HG02870 (cell line): ENCODE results near the gene VASP.

ENCODE experiments used
- ATAC-seq: cut with Tn5 transposase; IDR thresholded peaks from one replicate; pipeline ENCODE4 v1.9.1; 2021; ENCODE audit warnings: mild to moderate bottlenecking, moderate library complexity; ENCODE audit not compliant: unreplicated experiment

Gene VASP

DNA sequence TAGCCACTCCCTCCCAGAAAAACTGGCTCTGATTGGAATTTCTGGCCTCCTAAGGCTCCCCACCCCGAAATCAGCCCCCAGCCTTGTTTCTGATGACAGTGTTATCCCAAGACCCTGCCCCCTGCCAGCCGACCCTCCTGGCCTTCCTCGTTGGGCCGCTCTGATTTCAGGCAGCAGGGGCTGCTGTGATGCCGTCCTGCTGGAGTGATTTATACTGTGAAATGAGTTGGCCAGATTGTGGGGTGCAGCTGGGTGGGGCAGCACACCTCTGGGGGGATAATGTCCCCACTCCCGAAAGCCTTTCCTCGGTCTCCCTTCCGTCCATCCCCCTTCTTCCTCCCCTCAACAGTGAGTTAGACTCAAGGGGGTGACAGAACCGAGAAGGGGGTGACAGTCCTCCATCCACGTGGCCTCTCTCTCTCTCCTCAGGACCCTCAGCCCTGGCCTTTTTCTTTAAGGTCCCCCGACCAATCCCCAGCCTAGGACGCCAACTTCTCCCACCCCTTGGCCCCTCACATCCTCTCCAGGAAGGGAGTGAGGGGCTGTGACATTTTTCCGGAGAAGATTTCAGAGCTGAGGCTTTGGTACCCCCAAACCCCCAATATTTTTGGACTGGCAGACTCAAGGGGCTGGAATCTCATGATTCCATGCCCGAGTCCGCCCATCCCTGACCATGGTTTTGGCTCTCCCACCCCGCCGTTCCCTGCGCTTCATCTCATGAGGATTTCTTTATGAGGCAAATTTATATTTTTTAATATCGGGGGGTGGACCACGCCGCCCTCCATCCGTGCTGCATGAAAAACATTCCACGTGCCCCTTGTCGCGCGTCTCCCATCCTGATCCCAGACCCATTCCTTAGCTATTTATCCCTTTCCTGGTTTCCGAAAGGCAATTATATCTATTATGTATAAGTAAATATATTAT, 33.3 kb upstream of the VASP start:
- no peak for ATAC-seq

GRCh38 chr19:45474606-45475521, 32.4 kb upstream of the VASP start:
- no peak for ATAC-seq

GRCh38 chr19:45475537-45476291, 31.6 kb upstream of the VASP start:
- no peak for ATAC-seq

GRCh38 chr19:45476304-45476703, 31.0 kb upstream of the VASP start:
- ATAC-seq: no peak

- no peak for ATAC-seq
These were observed 30.1 kb upstream of the VASP start for GRCh38 chr19:45477186-45477585.

DNA sequence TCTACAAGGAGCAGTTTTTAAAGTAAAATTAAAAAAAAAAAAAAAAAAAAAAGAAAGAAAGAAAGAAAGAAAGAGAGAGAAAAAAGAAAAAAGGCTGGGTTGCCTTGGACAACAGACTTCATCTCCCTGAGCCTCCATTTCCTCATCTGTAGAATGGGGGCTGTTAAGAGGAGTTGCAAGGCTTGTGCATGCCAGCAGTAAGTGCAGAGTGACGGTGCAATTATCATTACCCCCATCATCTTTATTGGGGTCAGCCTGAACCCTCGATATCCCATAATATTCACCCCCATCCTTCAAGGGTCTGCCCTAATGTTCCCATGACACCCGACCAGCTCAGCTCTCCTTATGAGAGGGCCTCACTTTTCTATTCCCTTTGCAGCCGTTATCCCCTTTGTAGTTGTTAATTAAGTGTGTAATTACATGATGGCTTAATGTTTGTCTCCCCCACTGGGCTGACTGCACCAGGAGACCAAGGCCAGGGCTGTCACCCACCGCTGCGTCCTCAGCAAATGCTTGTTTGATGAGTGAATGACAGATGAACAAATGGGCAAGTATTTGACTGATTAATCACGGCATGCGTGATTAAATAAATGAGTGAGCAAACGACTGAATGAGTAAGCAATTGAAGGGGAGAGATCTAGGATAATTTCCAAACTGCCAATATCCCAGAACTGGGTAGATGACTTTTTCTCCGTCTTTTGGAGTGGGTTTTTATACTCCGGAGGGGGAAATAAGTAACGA, 29.4 kb upstream of the VASP start:
- ATAC-seq: no peak

DNA sequence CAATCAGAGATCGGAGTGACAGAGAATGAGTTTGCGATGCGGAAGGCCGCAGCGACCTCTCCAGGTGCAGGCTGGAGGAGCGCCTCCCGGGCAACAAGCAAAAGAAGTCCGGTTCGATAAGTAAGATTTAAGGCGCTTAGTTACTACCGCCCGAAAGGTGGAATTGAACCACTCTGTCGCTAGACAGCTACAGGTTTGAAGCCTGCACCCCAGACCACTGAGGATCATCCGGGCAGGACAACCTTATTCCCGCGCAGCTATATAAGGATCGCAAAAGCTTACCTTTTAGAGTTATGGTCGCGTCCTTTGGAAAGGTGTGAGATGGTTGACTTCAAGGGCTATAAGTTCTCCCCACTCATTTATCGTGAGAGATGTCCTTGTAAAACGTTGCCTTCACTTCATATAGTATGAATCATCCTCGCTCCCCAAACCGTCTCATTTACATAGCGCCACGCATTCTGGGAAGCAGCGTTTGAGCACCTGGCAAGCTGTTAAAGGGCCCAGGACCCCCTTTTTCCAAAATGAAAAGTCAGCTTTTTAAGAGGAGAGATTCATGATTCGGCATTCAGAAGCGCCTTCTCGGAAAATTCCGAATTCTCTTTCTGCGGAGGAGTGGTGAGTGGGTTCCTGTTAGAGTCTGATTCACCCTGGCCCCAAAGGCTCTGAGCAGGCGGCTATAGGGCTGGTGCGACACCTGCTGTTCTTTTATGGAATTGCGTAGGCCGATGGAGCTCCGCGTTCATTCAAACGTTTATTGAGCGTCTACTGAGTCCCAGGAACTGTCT, 28.6 kb upstream of the VASP start:
- peak; percentile 73 for ATAC-seq

GRCh38 chr19:45483033-45483432, 24.2 kb upstream of the VASP start:
- ATAC-seq: no peak

DNA sequence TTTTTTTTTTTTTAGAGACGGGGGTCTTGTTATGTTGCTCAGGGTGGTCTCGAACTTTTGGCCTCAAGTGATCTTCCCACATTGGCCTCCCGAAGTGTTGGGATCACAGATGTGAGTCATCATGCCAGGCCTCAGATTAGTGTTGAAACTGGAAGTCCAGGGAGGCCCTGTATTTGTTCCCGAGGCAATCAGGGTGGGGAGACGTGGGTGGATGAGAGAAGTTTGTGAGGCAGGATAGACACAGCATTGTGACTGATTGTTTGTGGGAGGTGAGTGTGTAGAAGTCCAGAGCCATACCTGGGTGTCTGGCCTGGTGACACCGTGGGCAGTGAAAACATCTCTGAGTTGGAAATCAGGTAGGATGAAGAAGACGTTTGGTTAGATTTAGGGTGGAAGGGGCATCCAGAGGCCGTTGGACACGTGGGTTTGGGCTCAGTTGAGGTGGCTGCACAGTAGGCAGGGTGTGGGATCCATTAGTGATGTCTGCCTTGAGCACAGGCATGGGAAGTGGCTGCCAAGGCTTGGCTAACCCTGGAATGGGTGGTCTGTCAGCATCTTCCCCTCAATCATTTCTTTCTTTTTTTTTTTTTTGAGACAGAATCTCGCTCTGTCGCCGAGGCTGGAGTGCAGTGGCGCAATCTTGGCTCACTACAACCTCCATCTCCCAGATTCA, 22.9 kb upstream of the VASP start:
- ATAC-seq: no peak

DNA sequence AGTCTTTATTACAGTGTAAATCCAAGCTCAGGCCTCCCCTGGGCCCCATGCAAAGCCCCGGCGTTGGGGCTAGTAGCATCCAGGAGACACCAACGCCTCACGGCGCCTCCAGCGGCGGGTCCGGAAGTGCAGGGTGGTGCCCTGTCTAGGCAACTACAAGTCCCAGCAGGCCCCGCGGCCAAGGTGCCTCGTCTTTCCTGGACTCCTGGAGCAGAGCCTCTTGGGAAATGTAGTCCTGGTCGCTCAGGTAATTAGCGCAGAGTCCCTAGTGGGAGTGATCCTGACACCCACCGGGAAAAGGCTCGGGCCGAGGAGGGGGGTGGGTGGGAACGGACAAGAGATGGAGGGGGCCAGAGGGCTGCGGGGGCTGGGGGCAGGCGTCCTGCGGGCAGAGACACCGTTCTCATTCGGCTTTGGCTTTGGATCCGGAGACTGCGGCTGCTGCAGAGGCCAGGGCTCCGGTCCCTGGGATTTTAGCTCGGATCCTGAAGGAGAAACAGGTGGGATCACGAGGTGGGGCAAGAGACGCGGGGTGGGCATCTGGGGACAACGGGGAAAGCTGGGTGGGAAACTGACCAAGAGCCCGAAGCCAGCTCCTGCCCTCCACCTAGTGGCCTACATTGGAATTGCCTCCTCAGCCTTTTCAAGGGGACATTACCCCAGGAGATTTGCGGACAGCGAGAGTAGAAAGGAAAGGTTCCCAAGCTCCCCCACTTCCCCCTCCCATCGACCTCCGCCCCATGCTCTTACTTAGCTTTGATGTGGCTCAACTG, 21.8 kb upstream of the VASP start:
- peak; percentile 93 for ATAC-seq

GRCh38 chr19:45488708-45489107, 18.6 kb upstream of the VASP start:
- no peak for ATAC-seq

GRCh38 chr19:45489216-45489855, 17.9 kb upstream of the VASP start:
- no peak for ATAC-seq

DNA sequence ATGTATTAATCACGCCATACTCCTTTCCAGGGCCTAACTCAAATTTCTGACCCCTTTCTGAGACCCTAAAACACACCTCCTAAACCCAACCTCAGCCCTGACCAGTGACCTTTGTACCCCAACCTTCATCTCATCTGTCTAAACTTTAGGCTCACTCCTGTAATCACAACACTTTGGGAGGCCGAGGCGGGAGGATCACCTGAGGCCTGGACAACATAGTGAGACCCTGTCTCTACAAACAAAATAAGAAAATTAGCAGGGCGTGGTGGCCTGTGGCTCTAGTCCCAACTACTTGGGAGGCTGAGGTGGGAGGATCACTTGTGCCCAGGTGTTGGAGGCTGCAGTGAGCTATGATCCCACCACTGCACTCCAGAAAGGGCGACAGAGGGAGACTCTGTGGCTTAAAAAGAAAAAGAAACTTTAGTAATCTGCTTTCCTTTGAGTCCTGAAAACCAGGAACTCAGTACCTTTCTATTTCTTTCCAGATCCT, 15.1 kb upstream of the VASP start:
- ATAC-seq: no peak

GRCh38 chr19:45492627-45493470, 14.4 kb upstream of the VASP start:
- ATAC-seq: no peak

DNA sequence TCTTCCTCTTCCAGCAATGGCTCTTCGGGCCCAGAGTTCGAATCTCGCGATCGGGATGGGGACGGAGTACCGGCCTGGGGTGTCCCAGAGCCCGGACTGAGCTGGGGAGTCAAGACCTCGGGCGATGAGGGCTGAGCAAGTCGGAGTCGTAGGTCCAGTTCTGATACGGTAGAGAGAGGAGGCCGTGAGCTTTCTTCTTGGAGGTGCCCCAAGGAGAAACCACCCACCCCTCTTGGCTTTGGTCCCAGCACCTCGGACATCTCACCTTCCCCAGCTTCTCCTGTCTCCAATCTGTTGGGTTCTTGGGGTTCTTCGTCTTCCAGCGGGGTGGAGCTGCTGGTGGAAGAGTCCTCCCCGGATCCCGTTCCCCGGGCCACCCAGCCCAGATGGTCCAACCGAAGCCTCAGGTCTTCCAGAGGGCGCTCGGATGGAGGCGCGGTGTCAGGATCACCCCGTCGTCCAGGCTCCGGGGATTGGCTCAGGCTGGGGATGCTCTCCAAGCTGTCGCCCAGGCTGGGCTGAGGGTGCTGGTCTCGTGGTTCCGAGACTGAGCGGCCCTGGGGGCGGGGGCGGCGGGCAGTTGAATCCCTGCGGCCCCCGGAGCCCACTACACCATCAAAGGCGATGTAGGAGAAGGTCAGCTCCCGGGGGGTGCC, 12.9 kb upstream of the VASP start:
- no peak for ATAC-seq

- ATAC-seq: no peak
These were observed 12.1 kb upstream of the VASP start for GRCh38 chr19:45495178-45495577.
